HUES6 (cell line): ENCODE data around the gene TBX6.

ENCODE experiments used
- H3K27ac ChIP-seq: 2 replicates; pipeline ENCODE4 v1.7.0; 2013; ENCODE audit warnings: low read depth, mild to moderate bottlenecking, low read length, inconsistent platforms
- H3K27me3 ChIP-seq: 2 replicates; pipeline ENCODE4 v1.6.1; 2013; ENCODE audit warnings: low read length; ENCODE audit not compliant: control insufficient read depth, insufficient read depth
- H3K36me3 ChIP-seq: 2 replicates; pipeline ENCODE4 v1.6.1; 2013; ENCODE audit warnings: low read length; ENCODE audit not compliant: control insufficient read depth, insufficient read depth
- H3K4me1 ChIP-seq: 2 replicates; pipeline ENCODE4 v1.6.1; 2013; ENCODE audit warnings: low read length; ENCODE audit not compliant: control insufficient read depth, insufficient read depth
- H3K4me3 ChIP-seq: 2 replicates; pipeline ENCODE4 v1.5.1; 2013; ENCODE audit warnings: low read depth, low read length
- H3K9ac ChIP-seq: one replicate; pipeline ENCODE4 v1.6.1; 2013; ENCODE audit warnings: mild to moderate bottlenecking, low read length
- H3K9me3 ChIP-seq: 2 replicates; pipeline ENCODE4 v1.6.1; 2013; ENCODE audit warnings: low read depth, low read length; ENCODE audit not compliant: control insufficient read depth, insufficient read depth

The TBX6 gene

DNA sequence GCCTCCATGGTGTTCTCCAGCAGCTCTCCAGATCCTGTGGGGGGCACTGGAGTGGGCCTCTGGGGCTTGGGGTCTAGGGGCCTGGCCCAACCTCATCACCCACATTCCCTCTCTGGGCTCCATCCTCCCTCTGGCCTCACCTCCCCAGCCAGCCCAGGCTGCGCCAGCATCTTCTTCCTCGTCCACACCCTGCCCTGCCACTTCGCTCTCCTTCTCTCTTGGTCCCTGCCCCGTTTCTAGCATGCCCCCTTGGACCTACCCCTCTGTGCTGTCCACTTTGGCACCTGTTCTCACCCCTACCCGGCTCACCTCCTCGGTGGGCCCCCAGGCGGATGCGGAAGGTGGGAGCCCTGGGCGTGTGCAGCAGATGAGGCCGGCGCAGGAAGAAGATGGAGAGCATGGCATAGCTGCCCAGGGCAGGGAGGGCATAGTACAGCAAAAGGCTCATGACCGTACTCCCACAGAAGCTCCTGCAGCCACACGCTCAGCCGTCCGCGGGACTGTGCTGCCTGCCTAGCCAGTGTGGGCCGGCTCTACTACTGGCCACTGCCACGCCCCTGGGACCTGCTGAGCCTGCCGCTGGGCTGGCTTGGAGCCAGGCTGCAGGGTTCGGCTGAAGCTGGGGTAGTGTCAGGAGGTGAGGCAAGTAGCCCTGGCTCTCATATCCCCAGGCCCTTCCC, 21.4 kb upstream of the TBX6 start, which contains the start of gene GDPD3:
TSS of gene GDPD3 (minus strand) at position 507 of the 680 bp plus-strand sequence. CDS start at position 448, 59 bp downstream.
- H3K4me3 ChIP-seq = no peak within 1 kb of the TSS
- no peak within 1 kb of the TSS for H3K27ac ChIP-seq
- no peaks in the 10 kb centered on the region for H3K9me3 ChIP-seq
- H3K36me3 ChIP-seq = peaks cover 28% of the 10 kb centered on the region
- no peak within 1 kb of the TSS for H3K9ac ChIP-seq
- peaks cover 4% of the 10 kb centered on the region for H3K4me1 ChIP-seq
- no peaks in the 10 kb centered on the region for H3K27me3 ChIP-seq

DNA sequence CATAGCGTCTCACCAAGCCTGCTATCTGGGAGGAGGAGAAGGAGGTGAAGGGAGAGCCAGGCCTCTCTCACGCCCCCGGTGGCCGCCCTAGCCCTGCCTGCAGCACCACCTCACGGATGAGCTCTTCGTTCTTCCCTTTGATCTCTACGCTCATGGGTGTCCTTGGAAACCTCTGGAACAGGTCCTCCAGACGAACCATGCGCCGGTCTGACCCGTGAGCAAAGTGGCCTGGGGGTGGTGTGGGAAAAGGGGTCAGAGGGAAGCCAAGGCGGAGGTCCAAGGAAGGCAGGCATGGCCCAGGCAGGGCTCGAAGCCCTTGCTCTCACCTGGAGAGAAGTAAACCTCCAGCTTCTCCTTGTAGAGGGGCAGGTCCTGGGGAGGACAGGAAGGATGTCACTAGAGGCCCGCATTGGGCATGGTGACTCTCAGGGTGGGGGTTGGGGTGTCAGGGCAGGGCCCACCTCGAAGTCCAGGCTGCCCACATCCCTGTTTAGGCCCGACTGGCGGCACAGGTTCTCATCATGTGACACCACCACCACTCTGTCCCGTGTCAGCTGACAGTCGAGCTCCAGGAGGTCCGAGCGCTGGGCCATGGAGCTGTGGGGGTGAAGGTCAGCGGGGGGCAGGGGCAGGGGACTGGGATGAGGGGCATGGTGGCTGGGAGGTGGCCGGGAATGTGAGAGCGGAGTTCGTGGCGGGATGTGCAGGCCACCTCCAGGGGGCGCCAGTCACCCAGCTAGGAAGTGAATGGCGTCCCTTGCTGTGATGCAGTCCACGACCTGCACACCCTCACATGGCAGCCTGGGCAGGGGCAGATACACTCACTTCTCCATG, 20.7 kb upstream of the TBX6 start:
- no peak overlapping the region for H3K9ac ChIP-seq
- peaks cover 4% of the 10 kb centered on the region for H3K4me1 ChIP-seq
- H3K4me3 ChIP-seq = no peak overlapping the region
- H3K27ac ChIP-seq = no peak overlapping the region
- H3K36me3 ChIP-seq = peaks cover 22% of the 10 kb centered on the region
- no peaks in the 10 kb centered on the region for H3K9me3 ChIP-seq
- no peaks in the 10 kb centered on the region for H3K27me3 ChIP-seq

DNA sequence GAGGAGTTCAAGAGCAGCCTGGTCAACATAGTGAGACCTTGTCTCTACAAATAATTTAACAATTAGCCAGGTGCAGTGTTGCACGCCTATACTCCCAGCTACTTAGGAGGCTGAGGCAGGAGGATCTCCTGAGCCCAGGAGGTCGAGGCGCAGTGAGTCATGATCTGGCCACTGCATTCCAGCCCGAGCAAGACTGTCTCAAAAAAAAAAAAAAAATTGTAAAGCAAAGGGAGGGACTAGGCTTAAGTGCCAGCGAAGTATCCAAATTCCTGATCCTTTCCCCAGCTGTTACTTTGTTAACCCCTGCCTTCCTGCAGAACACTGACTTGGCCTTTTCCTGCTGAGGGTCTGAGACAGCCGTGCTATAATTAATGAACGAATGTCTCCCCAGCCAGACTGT, 18.9 kb upstream of the TBX6 start:
- no peaks in the 10 kb centered on the region for H3K27me3 ChIP-seq
- peaks cover 8% of the 10 kb centered on the region; the same call in 1 of the 2 replicates for H3K36me3 ChIP-seq
- peaks cover 4% of the 10 kb centered on the region for H3K4me1 ChIP-seq
- H3K9ac ChIP-seq = no peak overlapping the region
- no peak overlapping the region for H3K4me3 ChIP-seq
- H3K9me3 ChIP-seq = no peaks in the 10 kb centered on the region
- no peak overlapping the region for H3K27ac ChIP-seq

DNA sequence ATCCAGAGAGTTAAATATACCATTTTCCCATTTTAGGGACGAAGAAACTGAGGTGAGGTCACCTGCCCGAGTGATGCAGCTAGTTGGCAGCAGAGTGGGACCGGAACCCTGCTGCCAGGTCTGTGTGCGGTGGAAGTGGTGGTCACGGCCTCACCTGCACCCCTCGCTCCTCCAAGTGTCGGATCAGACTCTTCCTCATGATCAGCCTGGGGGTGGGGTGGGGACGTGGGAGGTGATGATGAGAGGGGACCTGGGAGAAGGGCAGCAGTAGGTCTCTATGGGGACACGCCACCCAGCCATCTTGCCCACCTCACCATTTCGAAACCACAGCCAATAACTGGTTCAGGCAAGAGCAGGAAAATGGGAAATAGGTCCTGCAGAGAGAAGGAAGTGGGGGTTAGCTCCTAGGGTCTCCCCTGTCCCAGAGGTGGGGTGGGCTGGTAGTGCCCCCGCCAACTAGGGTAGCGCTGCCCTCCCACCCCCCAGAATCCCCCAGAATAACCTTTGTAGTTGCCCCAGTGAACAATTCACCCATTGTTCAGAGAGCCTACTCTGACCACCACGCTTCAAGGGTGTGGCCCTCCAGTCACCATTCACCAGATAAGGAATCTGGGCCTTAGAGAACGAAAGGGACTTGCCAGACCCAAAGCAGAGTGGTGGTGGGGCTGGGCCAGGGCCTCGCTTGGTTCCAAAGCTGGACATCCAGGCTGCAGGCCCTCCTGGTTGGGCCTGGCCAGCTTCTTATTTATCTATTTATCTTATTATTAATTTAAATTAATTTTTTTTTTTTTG, 16.5 kb upstream of the TBX6 start:
- Histone ChIP-seq H3K36me3 (peaks cover 5% of the 10 kb centered on the region; the same call in 1 of the 2 replicates), H3K4me1 (peaks cover 4% of the 10 kb centered on the region), H3K27ac (no peak overlapping the region), H3K27me3 (no peaks in the 10 kb centered on the region), H3K9ac (no peak overlapping the region), H3K9me3 (no peaks in the 10 kb centered on the region), H3K4me3 (no peak overlapping the region)

DNA sequence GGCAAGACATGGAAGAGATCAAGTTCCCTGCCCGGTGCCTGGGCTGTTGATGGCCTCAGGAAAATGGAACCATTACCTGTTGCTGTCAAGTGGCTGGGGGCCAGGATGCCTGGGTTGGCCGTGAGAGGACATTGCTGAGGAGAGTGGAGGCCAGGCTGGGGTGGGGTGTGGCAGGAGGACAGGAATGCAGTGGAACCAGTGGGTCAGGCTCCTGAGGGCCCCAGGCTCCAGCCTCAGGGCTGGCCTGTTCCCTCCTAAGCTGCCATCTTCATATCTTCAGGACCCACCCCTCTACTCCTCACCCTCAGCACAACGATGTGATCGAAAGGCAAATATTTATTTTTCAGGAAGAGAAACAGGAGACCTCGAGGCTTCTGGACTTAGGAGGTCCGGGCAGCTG, 12.8 kb upstream of the TBX6 start:
- H3K9ac ChIP-seq = no peak overlapping the region
- peaks cover 2% of the 10 kb centered on the region; the same call in 1 of the 2 replicates for H3K36me3 ChIP-seq
- H3K27me3 ChIP-seq = no peaks in the 10 kb centered on the region
- no peak overlapping the region for H3K27ac ChIP-seq
- no peaks in the 10 kb centered on the region; the same call in 1 of the 2 replicates for H3K9me3 ChIP-seq
- H3K4me1 ChIP-seq = no peaks in the 10 kb centered on the region
- no peak overlapping the region for H3K4me3 ChIP-seq

DNA sequence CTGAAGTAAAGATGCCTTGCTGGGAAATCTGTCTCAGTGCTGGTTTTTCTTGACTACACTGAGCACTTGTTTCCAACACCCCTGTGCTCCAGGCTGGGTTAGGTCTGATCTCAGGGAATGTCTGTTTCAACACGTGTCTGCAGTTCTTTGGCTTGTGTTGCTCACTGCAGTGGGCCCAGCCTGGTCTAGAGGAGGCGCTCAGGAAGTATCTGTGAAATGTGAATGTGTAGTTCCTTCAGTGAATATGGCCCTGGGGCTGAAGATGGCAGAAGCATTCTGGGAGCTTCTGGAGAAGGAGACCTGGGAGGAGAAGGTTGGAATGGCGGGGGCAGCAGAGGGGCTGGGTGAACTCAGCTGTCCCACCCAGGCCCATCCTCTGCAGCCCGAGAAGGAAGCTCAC, 12.4 kb upstream of the TBX6 start:
- Histone ChIP-seq H3K9ac (no peak overlapping the region), H3K27me3 (no peaks in the 10 kb centered on the region), H3K4me3 (no peak overlapping the region), H3K27ac (no peak overlapping the region), H3K4me1 (no peaks in the 10 kb centered on the region), H3K36me3 (peaks cover 2% of the 10 kb centered on the region; the same call in 1 of the 2 replicates), H3K9me3 (no peaks in the 10 kb centered on the region; the same call in 1 of the 2 replicates)

DNA sequence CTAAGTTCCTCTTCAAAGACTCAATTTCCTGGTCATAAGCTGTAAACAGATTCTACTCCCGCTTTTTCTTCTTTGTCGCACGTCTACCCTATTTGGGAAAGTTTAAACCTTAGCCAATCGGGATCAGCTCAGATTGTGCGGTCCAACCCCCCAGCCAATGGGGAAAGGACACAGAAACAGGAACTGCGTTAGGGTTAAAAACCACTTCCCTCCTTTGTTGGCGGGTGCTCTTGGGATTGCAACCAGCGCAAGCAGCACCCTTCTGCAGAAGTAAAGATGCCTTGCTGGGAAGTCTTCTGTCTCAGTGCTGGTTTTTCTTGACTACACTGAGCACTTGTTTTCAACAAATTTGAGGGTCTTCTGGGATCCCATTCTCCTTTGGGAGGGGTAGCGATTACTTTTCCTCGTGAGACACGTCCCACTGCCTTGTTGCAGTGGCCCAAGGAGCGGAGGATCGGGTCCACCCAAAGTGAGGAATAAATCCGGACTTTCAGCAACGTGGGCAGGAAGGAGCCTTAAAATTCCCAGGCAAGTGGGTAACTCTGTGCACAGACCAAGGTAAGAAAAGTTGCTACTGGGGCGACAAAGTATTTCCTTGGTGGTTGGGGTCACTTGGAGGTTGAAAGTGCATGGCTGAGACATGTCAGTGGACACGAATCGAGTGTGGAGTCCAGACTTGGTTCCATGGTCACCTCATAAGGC, 5.3 kb upstream of the TBX6 start:
- peak overlapping the region; percentile 86 for H3K9ac ChIP-seq

DNA sequence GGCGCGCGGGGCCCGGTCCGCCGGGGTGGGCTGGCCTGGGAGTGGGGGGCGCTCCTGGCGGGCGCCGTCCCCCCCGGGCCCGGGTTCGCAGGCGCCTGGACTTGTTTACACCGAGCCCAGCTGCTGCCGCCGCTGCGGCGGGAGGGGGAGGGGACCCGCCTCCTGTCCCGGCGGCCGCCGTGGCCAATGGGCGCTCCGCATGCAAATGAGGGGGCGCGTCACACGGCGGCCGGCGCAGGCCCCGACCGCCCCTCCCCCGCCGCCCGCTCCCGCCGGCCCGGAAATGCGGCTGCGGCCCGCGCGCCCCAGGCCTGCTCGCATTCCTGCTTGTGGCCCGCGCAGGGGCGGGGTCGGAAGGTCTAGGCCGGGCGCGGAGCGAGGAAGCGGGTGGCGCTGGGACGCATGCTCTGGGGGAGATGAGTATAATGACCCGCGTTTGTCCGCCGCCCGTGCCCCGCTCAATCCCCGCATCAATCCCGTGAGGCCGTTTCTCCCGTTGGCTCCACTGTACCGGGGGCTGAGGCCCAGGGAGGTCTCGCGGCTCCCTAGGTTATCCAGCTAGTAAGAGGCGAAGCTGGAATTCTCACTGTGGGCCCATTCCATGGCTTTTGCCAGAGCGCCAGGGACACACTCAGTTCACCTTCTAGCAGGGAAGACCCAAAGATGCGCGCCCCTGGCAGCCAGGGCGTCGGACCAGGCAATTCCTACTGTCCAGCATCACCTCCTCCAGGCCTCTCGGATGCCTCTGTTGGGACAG, 4.6 kb upstream of the TBX6 start, which contains the start of gene YPEL3:
TSS of gene YPEL3 (minus strand) at position 109 of the 757 bp plus-strand sequence. CDS start 731 bp downstream, outside the sequence.
- H3K4me3 ChIP-seq = peak within 1 kb of the TSS; percentile 66
- H3K36me3 ChIP-seq = peaks cover 6% of the 10 kb centered on the region; the same call in 1 of the 2 replicates
- H3K27me3 ChIP-seq = no peaks in the 10 kb centered on the region
- H3K4me1 ChIP-seq = peaks cover 19% of the 10 kb centered on the region
- H3K27ac ChIP-seq = peak within 1 kb of the TSS; percentile 85
- peak within 1 kb of the TSS; percentile 86 for H3K9ac ChIP-seq
- peaks cover 24% of the 10 kb centered on the region for H3K9me3 ChIP-seq

More for the DNA sequence above, 5.3 kb upstream of the TBX6 start:
- Histone ChIP-seq H3K36me3 (peaks cover 6% of the 10 kb centered on the region; the same call in 1 of the 2 replicates), H3K9me3 (peaks cover 24% of the 10 kb centered on the region), H3K27me3 (no peaks in the 10 kb centered on the region), H3K4me3 (peak overlapping the region; percentile 61), H3K27ac (peak overlapping the region; percentile 85), H3K4me1 (peaks cover 19% of the 10 kb centered on the region)

DNA sequence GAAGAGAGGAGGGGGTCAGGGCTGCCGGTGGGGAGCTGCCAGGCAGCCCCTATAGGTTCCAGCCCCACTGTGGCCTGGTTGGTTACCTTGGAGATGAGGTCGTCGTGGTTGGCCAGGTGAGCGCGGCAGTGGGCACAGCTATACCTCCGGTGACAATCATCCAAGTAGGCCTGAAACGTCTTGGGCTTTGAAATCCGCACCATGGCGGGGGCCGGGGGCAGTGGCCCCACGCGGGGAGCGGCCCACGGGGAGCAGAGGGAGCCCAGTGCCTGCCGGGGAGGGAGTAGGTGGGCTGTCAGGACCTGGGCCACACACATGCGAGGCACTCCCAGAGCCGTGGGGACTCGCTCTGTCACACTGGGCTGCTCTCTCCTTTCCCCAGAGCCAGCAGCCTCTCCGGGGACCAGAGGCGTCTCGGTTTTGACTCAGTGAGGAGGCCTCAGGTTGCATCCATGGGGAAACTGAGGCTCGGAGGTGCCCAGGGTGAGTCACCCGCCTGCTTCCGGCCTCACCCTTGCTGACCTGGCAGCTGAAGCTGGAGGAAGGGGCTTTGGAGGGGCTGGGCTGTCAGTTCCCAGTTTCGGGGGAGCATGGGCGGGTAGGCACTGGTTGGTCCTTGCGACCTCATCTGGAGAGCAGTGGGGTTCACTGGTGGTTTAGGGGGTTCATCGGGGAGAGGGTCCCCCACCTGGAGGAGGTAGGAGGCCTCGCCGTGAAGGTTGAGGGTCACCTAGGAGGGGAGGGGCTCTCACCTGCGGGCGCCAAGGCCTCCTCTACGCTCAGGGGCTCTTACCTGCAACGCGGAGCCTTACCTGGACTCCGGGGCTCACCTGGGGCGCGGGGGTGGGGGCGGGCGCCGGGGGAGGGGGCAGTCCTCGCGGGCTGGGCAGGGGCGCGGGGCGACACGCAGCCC, 3.7 kb upstream of the TBX6 start:
- Histone ChIP-seq H3K4me1 (peaks cover 26% of the 10 kb centered on the region), H3K9me3 (peaks cover 24% of the 10 kb centered on the region), H3K27me3 (no peaks in the 10 kb centered on the region), H3K4me3 (peak overlapping the region; percentile 66), H3K9ac (peak overlapping the region; percentile 50), H3K27ac (peak overlapping the region; percentile 12; the same call in 1 of the 2 replicates), H3K36me3 (peaks cover 6% of the 10 kb centered on the region; the same call in 1 of the 2 replicates)
